H1 (cell line): ENCODE results near the gene DEFB118. TPM values are rescaled to one million over a fixed set of nuclear protein-coding genes. Genes with fewer than 3 reads are reported as not detected.

Experiments
- CTCF ChIA-PET: fragments of 300-600 bp; sonication (Branson Sonifier 250); formaldehyde crosslinking; loops from one replicate; lab custom pipeline; 2021; ENCODE audit not compliant: partially characterized antibody; lab: Charles Lee
- POLR2A ChIA-PET: fragments of 300-600 bp; sonication (Branson Sonifier 250); formaldehyde crosslinking; loops from one replicate; lab custom pipeline; 2021; ENCODE audit warnings: inconsistent platforms; ENCODE audit not compliant: partially characterized antibody; lab: Charles Lee
- DNase-seq, 2 experiments: peaks; one replicate each; pipeline versions ENCODE4 v3.0.0 to v3.0.0-alpha.2; 2010 to 2022; ENCODE audit warnings: low spot score in 2 of 2, low read depth in 1 of 2, mixed read lengths in 1 of 2
- FAIRE-seq: peaks from 2 replicates; lab custom pipeline; 2011; peaks lifted over from hg19 to GRCh38; lab: Jason Lieb, UNC
- H2AFZ ChIP-seq: 2 replicates; pipeline ENCODE4 v1.8.1; 2012; ENCODE audit warnings: low read length, inconsistent platforms
- H2AK5ac ChIP-seq: 2 replicates; pipeline ENCODE4 v1.6.1; 2013; ENCODE audit warnings: low read depth, low read length
- H2BK120ac ChIP-seq: replicated peaks from 2 replicates; pipeline ENCODE3; 2013; ENCODE audit warnings: low read depth, low read length, inconsistent platforms
- H2BK12ac ChIP-seq: 2 replicates; pipeline ENCODE4 v1.6.1; 2013; ENCODE audit warnings: low read depth, low read length
- H2BK15ac ChIP-seq: 2 replicates; pipeline ENCODE4 v1.6.1; 2013; ENCODE audit warnings: low read length
- H2BK20ac ChIP-seq: 2 replicates; pipeline ENCODE4 v1.6.1; 2013; ENCODE audit warnings: low read length
- H2BK5ac ChIP-seq: 2 replicates; pipeline ENCODE4 v1.6.1; 2013; ENCODE audit warnings: low read depth, low read length
- H3K14ac ChIP-seq: 2 replicates; pipeline ENCODE4 v1.6.1; 2013; ENCODE audit warnings: inconsistent platforms; ENCODE audit not compliant: insufficient read length
- H3K18ac ChIP-seq: 2 replicates; pipeline ENCODE4 v1.6.1; 2013; ENCODE audit warnings: low read length; ENCODE audit errors: extremely low read depth
- H3K23ac ChIP-seq: 2 replicates; pipeline ENCODE4 v1.6.1; 2013; ENCODE audit warnings: inconsistent platforms; ENCODE audit not compliant: insufficient read length
- H3K23me2 ChIP-seq: 2 replicates; pipeline ENCODE4 v1.6.1; 2013; ENCODE audit warnings: low read depth, low read length
- H3K27ac ChIP-seq: 2 replicates; pipeline ENCODE4 v1.6.1; 2011; ENCODE audit warnings: low read depth, low read length, inconsistent platforms
- H3K27me3 ChIP-seq, 4 experiments: replicated peaks in 1 of 4; 1 replicate in 1 of 4; 2 replicates in 3 of 4; pipeline versions ENCODE4 v1.6.1 to v1.8.1; 2011 to 2013; ENCODE audit warnings: low read length in 3 of 4, mild to moderate bottlenecking in 3 of 4, inconsistent platforms in 2 of 4, mixed read lengths in 2 of 4, moderate library complexity in 1 of 4; ENCODE audit not compliant: control insufficient read depth in 3 of 4, insufficient read depth in 3 of 4; ENCODE audit errors: extremely low read depth in 1 of 4
- H3K36me3 ChIP-seq, 4 experiments: 2 replicates each; pipeline versions ENCODE4 v1.6.1 to v1.8.1; 2011 to 2013; ENCODE audit warnings: mild to moderate bottlenecking in 4 of 4, low read length in 3 of 4, moderate library complexity in 2 of 4, control low read depth in 1 of 4, inconsistent platforms in 1 of 4; ENCODE audit not compliant: insufficient read depth in 4 of 4, control insufficient read depth in 2 of 4
- H3K4ac ChIP-seq: replicated peaks from 2 replicates; pipeline ENCODE3; 2013; ENCODE audit warnings: low read length, low read depth, mixed read lengths, inconsistent platforms; ENCODE audit not compliant: insufficient read length
- H3K4me1 ChIP-seq, 4 experiments: replicated peaks in 1 of 4; 1 replicate in 1 of 4; 2 replicates in 3 of 4; pipeline versions ENCODE4 v1.6.1 to v1.8.1; 2011 to 2013; ENCODE audit warnings: low read length in 3 of 4, inconsistent platforms in 2 of 4, mixed read lengths in 1 of 4; ENCODE audit not compliant: insufficient read depth in 4 of 4, control insufficient read depth in 3 of 4
- H3K4me2 ChIP-seq, 2 experiments: 2 replicates each; pipeline versions ENCODE4 v1.6.1 to v1.8.1; 2011 to 2013; ENCODE audit warnings: low read depth in 2 of 2, low read length in 2 of 2, control low read depth in 1 of 2, inconsistent platforms in 1 of 2, mild to moderate bottlenecking in 1 of 2; ENCODE audit not compliant: insufficient read depth in 1 of 2
- H3K4me3 ChIP-seq, 4 experiments: fragments of 200-600, 300-600 bp in 1 of 4; sonication (generic), shearing (Covaris generic), sonication (Bioruptor Twin) in 1 of 4; 2 replicates each; pipeline versions ENCODE4 v1.5.1 to v1.8.1; 2011 to 2016; ENCODE audit warnings: low read length in 4 of 4, low read depth in 3 of 4, control low read depth in 2 of 4, inconsistent platforms in 2 of 4, mild to moderate bottlenecking in 2 of 4, mixed read lengths in 1 of 4, moderate library complexity in 1 of 4; ENCODE audit not compliant: insufficient read depth in 2 of 4; ENCODE audit errors: extremely low read depth in 1 of 4
- H3K56ac ChIP-seq: replicated peaks from 2 replicates; pipeline ENCODE3; 2013; ENCODE audit warnings: low read depth, mild to moderate bottlenecking, mixed read lengths, low read length, inconsistent platforms; ENCODE audit not compliant: insufficient read length
- H3K79me1 ChIP-seq: 2 replicates; pipeline ENCODE4 v1.6.1; 2013; ENCODE audit warnings: low read depth, low read length, control low read depth
- H3K79me2 ChIP-seq, 2 experiments: 2 replicates each; pipeline versions ENCODE4 v1.6.1 to v1.8.1; 2012 to 2013; ENCODE audit warnings: low read length in 2 of 2, mild to moderate bottlenecking in 2 of 2, inconsistent platforms in 1 of 2; ENCODE audit not compliant: insufficient read depth in 2 of 2, control insufficient read depth in 1 of 2
- H3K9ac ChIP-seq, 4 experiments: replicated peaks in 1 of 4; 1 replicate in 1 of 4; 2 replicates in 3 of 4; pipeline versions ENCODE4 v1.6.1 to v1.8.1; 2011 to 2013; ENCODE audit warnings: low read depth in 3 of 4, low read length in 3 of 4, control low read depth in 2 of 4, mild to moderate bottlenecking in 2 of 4, moderate library complexity in 2 of 4, inconsistent platforms in 1 of 4; ENCODE audit errors: extremely low read depth in 1 of 4
- H3K9me3 ChIP-seq, 2 experiments: 2 replicates each; pipeline versions ENCODE4 v1.6.1 to v1.8.1; 2012 to 2013; ENCODE audit warnings: mild to moderate bottlenecking in 2 of 2, moderate library complexity in 2 of 2, control low read depth in 1 of 2, inconsistent platforms in 1 of 2, low read depth in 1 of 2, low read length in 1 of 2, mixed read lengths in 1 of 2; ENCODE audit not compliant: insufficient read depth in 2 of 2
- H4K20me1 ChIP-seq, 2 experiments: replicated peaks in 1 of 2; 2 replicates each; pipeline versions ENCODE3 to v1.8.1; 2011 to 2013; ENCODE audit warnings: inconsistent platforms in 2 of 2, low read length in 2 of 2, mild to moderate bottlenecking in 1 of 2; ENCODE audit not compliant: insufficient read depth in 2 of 2, control insufficient read depth in 1 of 2
- H4K5ac ChIP-seq: 2 replicates; pipeline ENCODE4 v1.6.1; 2013; ENCODE audit warnings: low read length, low read depth, mixed read lengths, inconsistent platforms; ENCODE audit not compliant: insufficient read length
- H4K8ac ChIP-seq: 2 replicates; pipeline ENCODE4 v1.8.0; 2013; ENCODE audit warnings: mild to moderate bottlenecking, moderate library complexity, low read length, inconsistent platforms; ENCODE audit not compliant: insufficient read depth; ENCODE audit errors: extremely low read depth
- H4K91ac ChIP-seq: replicated peaks from 2 replicates; pipeline ENCODE3; 2013; ENCODE audit warnings: low read length, mixed read lengths, inconsistent platforms; ENCODE audit not compliant: insufficient read length
- EGR1 ChIP-seq: IDR thresholded peaks from 2 replicates; pipeline ENCODE4 v1.6.1; 2011; ENCODE audit warnings: low read depth, low read length, borderline replicate concordance
- SP1 ChIP-seq: IDR thresholded peaks from 2 replicates; pipeline ENCODE4 v1.6.1; 2011; ENCODE audit warnings: low read depth, low read length
- SP2 ChIP-seq: IDR thresholded peaks from 2 replicates; pipeline ENCODE4 v1.6.1; 2012; ENCODE audit warnings: mild to moderate bottlenecking, low read length, inconsistent platforms
- WGBS, 2 experiments: shearing (Covaris generic) in 1 of 2; methylation state at CpG; one replicate each; pipeline versions ENCODE4 v1.1.6 to v1.1.7; 2013 to 2015; ENCODE audit warnings: low lambda C conversion rate in 2 of 2, mixed read lengths in 2 of 2, inconsistent platforms in 1 of 2, low coverage in 1 of 2, missing lambda C conversion rate in 1 of 2; ENCODE audit not compliant: insufficient replicate concordance in 2 of 2, insufficient coverage in 1 of 2, insufficient read length in 1 of 2; ENCODE audit errors: extremely low coverage in 1 of 2, missing lambda C conversion rate in 1 of 2; 5-methylcytosine and 5-hydroxymethylcytosine counted together
- long read RNA-seq, 2 experiments: library from RNA in 1 of 2; library from capped mRNA in 1 of 2; stranded (forward); transcript quantifications; one replicate each; pipeline ENCODE4 v2.0.0, GENCODE V29; 2021; ENCODE audit warnings: inconsistent platforms in 1 of 2
- polyA minus RNA-seq, 3 experiments: library from RNA; depleted of rRNA, polyadenylated mRNA; stranded (reverse); fragments of >200 nt; gene quantifications; 1 replicate in 2 of 3; 2 replicates in 1 of 3; pipeline ENCODE4 v1.2.3, GENCODE V29; 2011
- polyA plus RNA-seq, 7 experiments: library from polyadenylated mRNA; depleted of rRNA in 3 of 7; stranded (reverse) in 5 of 7; unstranded in 2 of 7; fragments of >200 nt in 5 of 7; fragments of 200-250 nt in 2 of 7; gene quantifications; 1 replicate in 5 of 7; 2 replicates in 1 of 7; 4 replicates in 1 of 7; pipeline versions ENCODE4 v1.2.1 to v1.2.3, GENCODE V29; 2011 to 2013; ENCODE audit warnings: missing spikeins in 2 of 7, mixed read lengths in 2 of 7
- total RNA-seq: library from RNA; stranded (reverse); fragmentation: NEBNext Ultra II Directional; extraction: Animal tissue kit (Norgen Biotek cat#: 25700); gene quantifications from 2 replicates; pipeline ENCODE4 v1.2.1, GENCODE V29; 2021

The DEFB118 gene, protein sequence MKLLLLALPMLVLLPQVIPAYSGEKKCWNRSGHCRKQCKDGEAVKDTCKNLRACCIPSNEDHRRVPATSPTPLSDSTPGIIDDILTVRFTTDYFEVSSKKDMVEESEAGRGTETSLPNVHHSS
- total RNA-seq (not detected in 2 replicates), polyA plus RNA-seq (2011; rRNA removed) (not detected in 2 replicates), polyA minus RNA-seq (2011; rRNA and poly(A)+ RNA removed) (not detected in 2 replicates)
- polyA plus RNA-seq (2011; cell fraction: cytosol; rRNA removed): not detected
- polyA plus RNA-seq (2011; cell fraction: nucleus; rRNA removed): not detected
- polyA plus RNA-seq (2012, experiment 1 of 2): not detected in 4 replicates
- polyA plus RNA-seq (2012, experiment 2 of 2): not detected
- not detected for polyA plus RNA-seq (2013, experiment 1 of 2)
- not detected for polyA plus RNA-seq (2013, experiment 2 of 2)
- not detected for polyA minus RNA-seq (2011; cell fraction: cytosol; rRNA and poly(A)+ RNA removed)
- not detected for polyA minus RNA-seq (2011; cell fraction: nucleus; rRNA and poly(A)+ RNA removed)
- long read RNA-seq, experiment 1: 0 reads
- long read RNA-seq, experiment 2: 0 reads

DNA sequence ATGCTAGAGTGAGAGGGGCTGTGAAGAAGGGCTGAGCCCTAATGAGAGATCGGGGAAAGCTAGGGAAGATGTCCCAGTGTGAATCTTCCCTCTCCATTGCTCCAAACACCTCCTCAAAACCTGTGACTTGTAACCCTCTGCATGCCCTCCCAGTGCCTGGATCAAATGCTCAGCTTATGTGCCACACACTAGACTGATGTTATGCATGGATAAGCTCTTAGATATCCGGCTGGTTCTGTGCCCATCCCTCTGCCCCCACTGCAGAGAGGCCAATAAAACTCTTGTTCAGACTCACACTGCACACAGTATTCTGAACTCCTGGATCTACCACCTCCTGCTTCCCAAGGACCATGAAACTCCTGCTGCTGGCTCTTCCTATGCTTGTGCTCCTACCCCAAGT is at the start of gene DEFB118:
Gene DEFB118, plus strand, starts transcription at position 301 of the 400 bp plus-strand sequence. Its CDS starts 50 bp downstream, at position 351.
- Histone ChIP-seq H3K9ac (no peak within 1 kb of the TSS), H3K23me2 (no peaks in the 10 kb centered on the region), H3K14ac (no peak within 1 kb of the TSS), H2BK20ac (no peak within 1 kb of the TSS), H3K4me2 (no peak within 1 kb of the TSS), H3K9me3 (peaks cover 55 to 86% of the 10 kb centered on the region in 2 experiments), H4K91ac (no peak within 1 kb of the TSS), H3K79me2 (no peaks in the 10 kb centered on the region), H3K36me3 (no peaks in the 10 kb centered on the region), H3K4ac (no peak within 1 kb of the TSS), H3K4me1 (no peaks in the 10 kb centered on the region), H3K79me1 (no peaks in the 10 kb centered on the region), H2BK12ac (no peak within 1 kb of the TSS), H3K4me3 (no peak within 1 kb of the TSS), H2BK15ac (no peak within 1 kb of the TSS), H2AFZ (no peak within 1 kb of the TSS), H4K8ac (no peak within 1 kb of the TSS), H4K20me1 (no peaks in the 10 kb centered on the region), H2BK5ac (no peak within 1 kb of the TSS), H2BK120ac (no peak within 1 kb of the TSS), H2AK5ac (no peak within 1 kb of the TSS), H3K27me3 (no peaks in the 10 kb centered on the region), H4K5ac (no peak within 1 kb of the TSS), H3K23ac (no peak within 1 kb of the TSS), H3K56ac (no peak within 1 kb of the TSS), H3K27ac (no peak within 1 kb of the TSS), H3K18ac (no peak within 1 kb of the TSS)
- no peak for FAIRE-seq
- DNase-seq: no peak
- POLR2A ChIA-PET: no interaction called here
- CTCF ChIA-PET: interaction anchor here (1.0 kb wide), 1 partner anchor 90 kb away, joined by 3 read pairs; no protein-coding TSS in a partner anchor
- 77% methylated on average over 2 of the region's 2 CpGs; no CpG with 5 or more reads in 1 of the 2 experiments for WGBS, 2 experiments
- TF ChIP-seq SP2 (no peak), EGR1 (no peak), SP1 (no peak)
